HG03097 (cell line): ENCODE data around the gene KCNQ1.

ENCODE experiments used
- ATAC-seq: cut with Tn5 transposase; IDR thresholded peaks from one replicate; pipeline ENCODE4 v1.9.1; 2021; ENCODE audit not compliant: unreplicated experiment, low FRiP score

Gene KCNQ1

DNA sequence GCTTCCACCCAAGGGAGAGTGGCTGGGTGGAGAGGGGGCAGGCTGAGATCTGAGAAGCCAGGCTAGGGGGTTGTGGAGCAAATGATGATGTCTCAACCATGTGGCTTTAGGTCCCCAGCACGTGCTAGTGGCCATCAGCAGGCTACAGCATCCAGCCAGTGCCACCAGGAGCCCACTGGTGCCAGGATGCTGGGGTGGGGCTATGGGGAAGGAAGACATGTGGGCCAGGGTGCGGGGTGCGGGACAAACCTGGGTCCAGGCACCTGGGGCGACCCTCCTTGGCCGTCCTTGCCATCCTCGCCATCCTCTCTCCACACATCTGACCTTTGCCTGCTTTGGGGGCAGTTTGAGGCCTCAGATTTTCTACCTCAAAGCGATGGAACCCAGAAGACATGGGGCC lies 104.3 kb downstream of the KCNQ1 start:
- no peak for ATAC-seq

DNA sequence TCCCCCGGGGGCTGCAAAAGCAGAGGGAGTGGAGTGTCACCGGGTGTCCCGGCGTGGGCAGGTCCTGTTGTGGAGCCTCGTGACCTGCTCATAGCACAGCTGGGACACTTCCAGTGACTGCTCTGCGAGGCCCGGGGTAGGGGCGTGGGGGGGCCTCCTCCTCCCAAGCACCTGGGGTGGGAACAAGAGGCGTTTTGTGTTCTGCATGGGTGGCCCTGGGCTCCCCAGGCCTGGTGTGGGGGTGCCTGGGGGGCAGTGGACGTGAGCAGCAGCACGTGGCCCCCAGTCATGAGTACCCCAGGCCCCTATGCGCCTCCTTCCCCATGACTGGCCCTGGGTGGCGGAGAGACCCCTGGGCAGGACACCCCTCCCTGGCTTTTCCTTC lies 104.7 kb downstream of the KCNQ1 start:
- no peak for ATAC-seq

GRCh38 chr11:2549876-2550605 lies 105.2 kb downstream of the KCNQ1 start:
- ATAC-seq = no peak

- ATAC-seq = no peak
Measured at GRCh38 chr11:2550606-2550970, 105.8 kb downstream of the KCNQ1 start.

DNA sequence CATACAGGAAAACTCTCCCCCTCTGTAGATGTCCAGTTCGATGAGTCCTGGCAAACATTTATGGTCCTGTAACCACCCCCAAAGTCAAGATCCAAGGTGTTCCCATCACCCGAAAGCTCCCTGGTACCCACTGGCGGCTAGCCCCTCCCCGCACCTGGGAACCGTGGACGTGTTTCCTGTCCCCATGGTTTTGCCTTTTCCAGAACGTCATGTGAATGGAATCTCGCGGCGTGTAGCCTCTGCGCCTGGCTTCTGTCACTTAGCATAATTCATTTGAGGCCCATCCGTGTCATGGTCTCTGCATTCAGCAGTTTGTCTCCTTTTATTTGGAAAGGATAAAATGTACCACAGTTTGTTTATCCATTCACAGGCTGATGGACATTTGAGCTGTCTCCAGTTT lies 106.3 kb downstream of the KCNQ1 start:
- ATAC-seq = no peak

DNA sequence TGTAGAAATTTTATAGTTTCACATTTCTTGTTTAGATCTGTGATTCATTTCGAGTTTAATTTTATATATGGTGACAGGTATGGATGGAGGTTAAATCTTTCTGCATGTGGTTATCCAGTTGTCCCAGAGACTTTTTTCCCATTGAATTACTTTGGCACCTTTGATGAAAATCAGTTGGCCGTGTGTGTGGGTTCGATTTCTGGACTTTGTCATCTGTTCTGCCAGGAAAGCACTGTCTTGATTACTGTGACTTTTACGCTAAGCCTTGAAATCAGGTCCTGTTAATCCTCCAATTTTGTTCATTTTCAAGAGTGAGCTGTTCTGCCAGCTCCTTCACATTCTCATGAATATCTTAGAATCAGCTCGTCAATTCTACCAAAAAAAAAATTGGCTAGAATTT lies 107.4 kb downstream of the KCNQ1 start:
- ATAC-seq = no peak

- no peak for ATAC-seq
Measured at GRCh38 chr11:2553198-2553597, 108.4 kb downstream of the KCNQ1 start.

GRCh38 chr11:2553886-2554285 lies 109.1 kb downstream of the KCNQ1 start:
- ATAC-seq = no peak

GRCh38 chr11:2554338-2555207 lies 109.8 kb downstream of the KCNQ1 start:
- no peak for ATAC-seq

DNA sequence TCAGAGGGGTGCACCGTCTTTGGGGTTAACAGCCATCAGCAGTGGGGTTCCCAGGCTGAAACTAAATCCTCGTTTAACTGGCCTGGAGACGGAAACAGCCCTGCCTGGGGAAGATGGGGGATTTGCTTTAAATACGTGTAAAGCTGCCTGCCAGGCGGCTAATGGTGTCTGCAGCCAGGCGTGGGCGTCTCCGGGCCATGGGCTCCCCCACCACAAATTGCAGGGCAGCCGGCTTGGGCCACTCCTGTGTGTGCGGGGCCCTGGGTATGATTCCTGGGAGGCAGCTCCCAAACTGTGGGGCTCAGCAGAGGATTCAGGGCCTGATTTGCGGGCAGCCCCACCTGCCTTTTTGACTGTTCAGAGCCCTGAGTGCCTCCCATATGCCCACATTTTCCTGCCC lies 110.5 kb downstream of the KCNQ1 start:
- ATAC-seq = no peak

DNA sequence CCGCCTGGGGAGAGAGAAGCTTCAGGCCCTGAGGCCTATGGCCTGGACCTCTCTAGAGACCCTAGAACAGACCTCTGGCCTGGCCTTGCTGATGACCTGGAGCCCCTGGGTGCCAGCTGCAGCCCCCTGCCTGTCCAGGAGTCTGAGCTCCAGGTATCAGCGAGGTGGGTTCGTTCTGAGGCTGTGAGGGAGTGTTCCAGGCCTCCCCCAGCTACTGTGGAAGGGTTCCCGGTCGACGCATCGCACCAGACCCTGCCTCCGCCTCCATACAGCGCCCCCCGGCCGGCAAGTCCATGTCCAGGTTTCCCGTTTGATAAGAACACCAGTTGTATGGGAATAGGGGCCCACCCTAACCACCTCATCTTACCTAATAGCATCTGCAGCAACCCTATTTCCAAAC lies 111.1 kb downstream of the KCNQ1 start:
- no peak for ATAC-seq

DNA sequence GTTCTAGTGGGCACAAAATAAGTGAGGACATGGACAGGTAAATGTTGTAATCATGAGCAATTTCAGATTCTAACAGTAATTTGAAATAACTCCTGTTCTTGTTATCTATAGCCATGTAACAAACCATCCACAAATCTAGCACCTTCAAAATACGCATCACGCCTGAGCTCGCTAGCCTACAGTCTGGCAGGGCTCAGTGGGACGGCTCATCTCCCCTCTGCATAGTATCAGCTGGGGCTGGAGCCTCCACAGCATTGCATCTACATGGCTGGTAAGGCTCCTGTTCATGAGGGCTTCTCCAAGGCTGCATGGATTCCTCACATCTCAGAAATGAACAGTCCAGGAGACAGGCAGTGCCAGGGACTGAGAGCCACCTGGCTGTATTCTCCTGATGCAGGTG lies 112.6 kb downstream of the KCNQ1 start:
- no peak for ATAC-seq

- no peak for ATAC-seq
Measured at GRCh38 chr11:2558397-2558796, 113.6 kb downstream of the KCNQ1 start.

DNA sequence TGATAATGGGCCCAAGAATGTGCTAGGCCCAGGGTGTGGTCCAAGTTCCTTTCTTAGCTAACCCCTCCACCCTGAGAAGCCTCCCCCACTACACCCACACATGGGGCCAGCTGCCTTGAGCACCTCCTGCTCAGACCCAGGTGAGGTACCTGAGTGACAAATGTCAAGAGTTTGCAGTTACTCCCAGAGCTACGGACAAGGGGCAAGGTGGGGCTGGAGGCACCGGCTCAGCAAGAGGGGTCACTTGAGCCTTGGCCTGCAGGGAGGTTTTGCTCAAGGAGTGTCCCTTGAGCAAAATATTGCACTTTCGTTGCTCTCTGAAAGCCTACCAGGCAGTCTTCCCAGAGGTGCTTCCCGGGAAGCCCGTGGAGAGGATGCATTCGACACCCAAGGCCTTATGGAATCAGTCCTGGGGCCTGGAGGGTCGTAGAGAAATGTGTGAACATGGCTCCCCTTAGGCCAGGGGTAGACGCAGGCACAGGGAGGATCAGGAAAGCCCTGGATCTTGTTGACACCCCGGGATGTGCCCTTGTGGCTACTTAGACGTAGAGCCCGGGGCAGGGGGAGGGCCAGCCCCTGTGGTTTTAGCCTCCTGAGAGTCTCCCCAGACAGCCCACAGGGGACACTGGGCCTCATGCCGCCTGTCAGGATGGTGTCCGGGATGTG lies 114.2 kb downstream of the KCNQ1 start:
- no peak for ATAC-seq

- no peak for ATAC-seq
Measured at GRCh38 chr11:2559527-2560311, 114.9 kb downstream of the KCNQ1 start.

DNA sequence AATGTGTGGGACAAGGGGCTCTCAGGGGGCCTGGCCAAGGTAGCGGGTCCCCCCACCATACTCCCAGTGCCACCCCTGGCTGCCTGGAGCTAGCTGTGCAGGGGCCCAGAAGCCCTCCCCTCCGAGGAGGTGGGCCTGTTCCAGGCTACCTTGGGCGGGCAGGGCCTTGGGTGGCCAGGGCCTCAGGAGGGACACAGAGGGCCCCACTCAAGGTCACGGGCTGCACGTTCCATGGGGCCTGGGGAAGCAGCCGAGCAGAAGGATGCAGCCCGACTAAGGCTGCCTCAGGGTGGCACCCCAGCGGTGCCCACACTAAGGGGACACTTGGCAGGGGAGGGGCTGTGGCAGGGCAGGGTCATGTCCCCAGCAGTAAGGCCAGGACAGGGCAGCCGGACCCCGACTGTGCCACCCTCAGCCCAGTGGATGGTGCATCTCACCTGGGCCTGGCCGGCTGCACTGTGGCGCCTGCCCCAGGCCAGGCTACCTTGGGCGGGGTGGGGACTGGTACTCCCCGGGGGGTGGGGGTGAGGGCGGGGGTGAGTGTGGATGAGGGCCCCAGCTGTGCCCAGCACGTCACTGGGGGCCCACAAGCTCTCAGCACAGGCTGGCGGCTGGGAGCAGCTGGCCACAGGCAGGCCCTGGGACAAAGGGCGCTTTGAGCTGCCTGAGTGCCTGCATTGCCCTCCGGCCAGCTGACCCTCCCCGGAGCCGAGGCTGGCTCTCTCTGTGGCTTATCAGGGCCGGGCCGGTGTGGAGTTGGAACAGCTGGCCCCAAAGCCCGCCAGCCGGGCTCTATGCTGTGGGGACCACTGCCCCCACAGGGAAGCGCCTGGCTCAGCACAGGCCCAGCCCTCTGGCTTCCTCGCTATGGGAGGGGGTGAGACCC lies 117.1 kb downstream of the KCNQ1 start:
- no peak for ATAC-seq

- no peak for ATAC-seq
Measured at GRCh38 chr11:2562890-2563212, 118.0 kb downstream of the KCNQ1 start.

DNA sequence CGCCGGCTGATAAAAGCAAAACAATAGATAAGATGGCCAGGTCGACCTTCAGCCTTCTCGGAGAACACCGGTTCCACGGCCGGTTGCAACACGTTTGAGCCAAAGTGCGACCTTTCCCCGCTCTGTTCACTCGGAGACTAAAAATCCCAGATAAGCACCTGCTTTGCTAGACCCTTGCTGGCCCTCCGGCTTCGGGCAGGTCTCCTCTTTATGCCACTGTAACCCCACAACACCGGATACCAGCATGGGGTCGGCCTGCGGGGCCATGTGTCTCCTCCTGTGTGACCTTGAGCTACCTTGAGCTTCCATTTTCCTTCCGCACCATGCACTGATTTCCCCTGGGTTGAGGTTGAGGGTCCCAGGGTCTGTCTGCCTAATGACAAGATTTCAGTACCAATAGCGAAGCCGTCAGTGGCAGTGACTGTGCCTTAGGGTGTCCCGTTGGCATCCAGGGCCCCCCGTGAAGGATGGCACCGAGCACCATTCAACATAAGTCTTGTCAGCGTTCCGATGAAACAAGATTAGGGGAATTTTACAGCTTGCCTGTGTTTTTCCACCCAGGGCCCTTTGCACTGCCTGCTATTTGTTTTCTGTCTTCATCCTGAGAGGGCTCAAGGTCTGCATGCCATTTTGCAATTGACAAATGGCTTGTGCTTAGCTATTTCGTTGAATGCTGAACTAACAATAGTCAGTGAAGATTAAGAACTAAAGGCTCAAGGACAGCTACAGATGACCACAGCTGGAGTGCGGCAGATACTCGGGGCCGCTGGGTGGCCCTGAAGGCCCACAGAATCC lies 118.6 kb downstream of the KCNQ1 start:
- ATAC-seq = no peak

- ATAC-seq = no peak
Measured at GRCh38 chr11:2564008-2564530, 119.3 kb downstream of the KCNQ1 start.
